Superior temporal gyrus (tissue), 1 donor: ENCODE data around the gene TMED10.

ENCODE experiments used
- DNase-seq: peaks from one replicate; pipeline ENCODE4 v3.0.0-alpha.2; 2016; ENCODE audit errors: extremely low spot score

The TMED10 gene

DNA sequence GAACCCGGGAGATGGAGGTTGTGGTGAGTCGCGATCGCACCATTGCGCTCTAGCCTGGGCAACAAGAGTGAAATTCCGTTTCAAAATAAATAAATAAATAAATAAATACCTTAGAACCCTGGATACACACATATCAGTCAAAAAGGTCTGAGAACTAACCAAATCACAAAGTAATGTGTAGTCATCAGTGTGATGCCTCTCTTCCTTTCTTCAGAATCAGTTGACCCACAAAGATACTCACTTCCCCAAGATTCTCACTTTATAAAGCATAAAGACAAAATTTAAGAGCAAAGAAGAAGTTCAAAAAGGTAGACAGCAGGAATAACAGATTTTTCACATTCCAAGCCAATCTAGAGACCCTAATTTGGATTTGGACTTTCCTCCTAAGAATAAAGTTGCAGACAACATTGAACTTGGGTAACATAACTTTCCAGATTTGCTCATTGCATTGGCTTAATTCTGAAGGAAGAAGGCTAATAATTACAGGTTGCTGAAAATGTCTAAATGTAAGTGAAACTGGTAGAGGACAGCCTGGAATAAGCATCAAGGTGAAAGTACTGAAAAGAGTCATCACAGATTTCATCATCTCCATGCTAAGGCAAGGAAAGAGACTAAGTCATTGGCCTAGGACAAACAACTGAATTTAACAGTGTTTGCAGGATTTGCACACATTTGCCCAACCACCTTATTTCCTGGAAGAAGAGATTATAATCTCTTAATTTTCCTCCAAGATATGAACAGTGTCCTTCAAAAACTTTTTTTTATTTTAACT is 17.4 kb downstream of the TMED10 start:
- peak; percentile 17 for DNase-seq

GRCh38 chr14:75156901-75157300 is 19.5 kb downstream of the TMED10 start:
- no peak for DNase-seq

- no peak for DNase-seq
Measured at GRCh38 chr14:75156111-75156510, 20.3 kb downstream of the TMED10 start.

DNA sequence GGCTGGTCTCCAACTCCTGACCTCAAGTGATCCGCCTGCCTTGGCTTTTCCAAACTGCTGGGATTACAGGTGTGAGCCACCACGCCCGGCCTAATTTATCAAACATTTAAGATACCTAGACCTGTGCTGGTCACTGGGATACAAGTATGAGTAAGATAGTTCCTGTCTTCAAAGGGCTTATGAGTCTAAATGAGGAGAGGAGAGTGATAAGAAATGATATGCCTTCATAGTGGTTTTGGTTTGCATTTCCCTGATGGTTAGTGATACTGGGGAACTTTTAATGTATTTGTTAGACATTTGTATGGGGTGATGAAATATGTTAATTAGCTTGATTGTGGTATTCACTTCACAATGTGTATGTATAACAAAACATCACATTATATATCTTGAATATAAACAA is 21.2 kb downstream of the TMED10 start:
- no peak for DNase-seq

GRCh38 chr14:75153295-75153694 is 23.1 kb downstream of the TMED10 start:
- no peak for DNase-seq

DNA sequence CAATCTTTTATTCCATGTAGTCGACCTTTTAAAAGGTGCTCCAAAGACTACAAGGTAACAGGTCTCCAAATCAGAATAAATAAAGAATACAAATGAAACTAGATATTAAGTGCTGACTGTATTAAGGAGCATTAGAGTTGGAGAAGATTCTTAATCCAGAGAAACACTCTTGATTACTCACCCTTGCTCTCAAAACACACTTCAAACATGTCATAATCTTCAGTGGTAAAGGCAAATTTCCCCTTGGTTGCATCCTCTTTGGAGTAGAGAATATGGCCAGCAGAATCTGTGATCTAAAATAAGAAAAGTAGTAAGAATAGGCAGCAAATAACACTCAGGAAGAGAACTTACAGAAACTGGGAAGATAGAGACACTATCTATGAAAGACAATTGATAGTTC is 24.6 kb downstream of the TMED10 start:
- no peak for DNase-seq

DNA sequence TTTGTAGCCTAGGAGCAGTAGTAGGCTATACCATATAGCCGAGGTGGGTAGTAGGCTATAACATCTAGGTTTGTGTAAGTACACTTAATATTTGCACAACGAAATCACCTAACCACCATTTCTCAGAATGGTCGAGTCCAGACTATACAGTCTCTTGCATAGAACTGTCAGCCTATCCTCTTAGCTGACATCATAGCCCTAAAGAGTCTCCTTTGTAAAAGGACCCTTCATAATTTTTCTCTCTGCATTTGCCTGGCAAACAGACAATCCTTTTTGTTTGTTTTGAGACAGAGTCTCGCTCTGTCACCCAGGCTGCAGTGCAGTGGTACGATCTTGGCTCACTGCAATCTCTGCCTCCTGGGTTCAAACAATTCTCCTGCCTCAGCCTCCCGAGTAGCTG is 25.8 kb downstream of the TMED10 start:
- DNase-seq, result peak; percentile 79

GRCh38 chr14:75150150-75150549 is 26.3 kb downstream of the TMED10 start:
- no peak for DNase-seq

DNA sequence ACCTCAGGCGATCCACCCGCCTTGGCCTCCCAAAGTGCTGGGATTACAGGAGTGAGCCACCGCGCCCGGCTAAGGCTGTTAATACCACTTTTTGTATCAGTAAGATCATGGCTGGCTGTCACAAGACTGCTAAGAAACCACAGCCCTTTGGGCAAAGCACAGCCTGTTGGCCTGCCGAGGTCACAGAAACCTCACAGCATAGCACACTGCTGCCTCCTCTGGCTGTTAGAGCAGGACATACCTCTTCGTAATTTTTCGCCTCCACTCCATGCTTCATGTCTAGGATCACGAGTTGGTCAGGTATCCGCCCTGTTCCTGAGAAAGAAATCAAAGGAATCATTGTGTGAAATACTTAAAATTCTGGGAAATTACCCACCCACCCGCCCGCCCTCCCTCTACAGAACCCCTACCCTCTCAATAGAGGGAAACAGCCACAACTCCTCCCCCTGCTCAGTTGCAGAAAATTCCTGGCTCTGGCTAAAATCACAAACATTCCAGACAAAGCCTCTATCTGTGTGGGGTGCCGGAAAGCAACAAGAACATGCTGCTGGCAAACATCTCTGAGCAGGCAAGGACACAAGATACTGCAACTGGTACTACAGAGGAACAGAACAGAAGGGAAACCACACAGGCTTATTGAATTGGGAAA is 28.9 kb downstream of the TMED10 start:
- peak; percentile 93 for DNase-seq

GRCh38 chr14:75144944-75145343 is 31.5 kb downstream of the TMED10 start:
- no peak for DNase-seq

- no peak for DNase-seq
Measured at GRCh38 chr14:75143761-75144527, 32.5 kb downstream of the TMED10 start.

DNA sequence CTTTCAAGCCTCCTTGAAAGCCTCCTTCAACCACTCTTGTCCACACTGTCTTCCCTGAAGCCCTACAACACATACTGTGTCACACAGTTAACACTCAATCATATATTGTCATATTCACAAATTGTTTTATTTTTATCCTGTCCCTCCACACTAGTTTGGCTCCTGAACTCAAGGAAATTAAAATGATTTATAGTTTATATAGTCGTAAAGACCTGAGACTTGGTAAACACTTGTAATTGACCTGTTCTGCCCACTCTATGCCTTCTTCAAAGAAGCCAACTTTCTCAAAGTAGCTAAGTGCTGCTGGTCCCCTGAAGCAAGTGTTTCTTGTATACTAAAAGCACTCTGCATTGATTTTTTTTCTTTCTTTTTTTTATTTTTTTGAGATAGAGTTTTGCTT is 33.9 kb downstream of the TMED10 start:
- DNase-seq, result no peak

- no peak for DNase-seq
Measured at GRCh38 chr14:75141967-75142366, 34.4 kb downstream of the TMED10 start.

DNA sequence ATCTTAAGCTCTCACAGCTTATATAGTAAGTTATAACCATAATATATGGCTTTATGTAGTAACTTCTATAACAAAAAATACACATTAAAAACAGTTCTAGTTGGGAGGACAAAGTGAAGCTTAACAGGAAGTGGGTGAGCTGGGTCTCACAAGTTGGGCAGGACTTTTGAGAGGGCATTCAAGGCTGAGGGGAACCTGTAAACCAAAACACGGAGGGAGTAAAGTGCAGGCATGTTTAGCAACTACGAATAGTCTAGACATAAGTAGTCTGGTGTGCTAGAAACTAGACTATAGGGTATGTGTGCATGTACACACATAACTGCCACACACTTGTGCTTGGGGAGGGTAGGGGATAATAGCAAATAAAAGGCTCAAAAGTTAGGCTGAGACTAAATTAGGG is 35.4 kb downstream of the TMED10 start:
- no peak for DNase-seq

DNA sequence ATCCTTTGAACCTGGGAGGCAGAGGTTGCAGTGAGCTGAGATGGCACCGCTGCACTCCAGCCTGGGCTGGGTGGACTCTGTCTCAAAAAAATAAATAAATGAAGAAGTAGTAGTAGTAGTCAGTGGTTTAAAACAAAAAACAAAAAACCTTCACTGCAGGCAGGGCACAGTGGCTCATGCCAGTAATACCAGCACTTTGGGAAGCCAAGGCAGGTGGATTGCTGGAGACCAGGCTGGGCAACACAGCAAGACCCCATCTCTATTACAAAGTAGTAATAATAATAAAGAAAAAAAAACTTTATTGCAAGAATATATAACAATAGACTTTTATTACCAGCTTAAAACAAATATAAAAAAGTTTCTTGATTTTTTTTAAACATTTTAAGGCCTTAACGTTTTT is 35.8 kb downstream of the TMED10 start:
- no peak for DNase-seq

DNA sequence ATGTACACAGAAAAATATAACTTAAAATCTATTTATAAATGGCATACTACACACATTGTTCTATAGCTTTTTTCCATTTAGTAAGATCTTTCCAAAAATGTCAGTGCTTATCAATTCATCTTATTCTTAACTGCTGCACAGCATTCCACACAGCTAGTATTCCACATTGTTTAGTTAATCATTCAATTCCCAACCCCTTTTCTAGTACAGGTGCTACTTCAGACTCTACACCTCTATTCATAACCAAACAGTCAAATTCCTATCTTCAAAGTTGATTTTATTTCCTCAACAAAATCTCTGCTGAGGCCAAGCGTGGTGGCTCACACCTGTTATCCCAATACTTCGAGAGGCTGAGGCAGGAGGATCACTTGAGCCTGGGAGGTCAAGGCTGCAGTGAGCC is 37.2 kb downstream of the TMED10 start:
- DNase-seq, result no peak

- no peak for DNase-seq
Measured at GRCh38 chr14:75138492-75138891, 37.9 kb downstream of the TMED10 start.

DNA sequence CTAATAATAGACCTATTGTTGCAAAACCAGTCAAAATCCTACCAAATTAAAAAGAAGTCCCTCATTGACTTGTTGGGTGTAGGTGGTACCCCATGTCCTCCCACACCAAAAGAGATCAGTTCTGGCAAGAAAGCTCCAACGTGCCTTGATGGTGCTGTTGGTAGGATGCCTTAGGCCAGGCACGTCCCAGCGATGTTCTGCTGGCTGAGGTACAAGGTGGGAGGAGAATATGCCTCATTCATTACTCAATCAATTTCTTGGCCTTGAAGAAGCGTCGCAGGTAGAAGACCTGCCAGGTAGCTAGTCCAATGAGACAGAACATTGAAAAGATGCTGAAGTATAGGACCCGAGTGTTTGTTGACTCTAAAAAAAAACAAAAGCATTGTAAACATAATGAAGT is 41.8 kb downstream of the TMED10 start:
- no peak for DNase-seq

GRCh38 chr14:75133597-75133996 is 42.8 kb downstream of the TMED10 start:
- no peak for DNase-seq

DNA sequence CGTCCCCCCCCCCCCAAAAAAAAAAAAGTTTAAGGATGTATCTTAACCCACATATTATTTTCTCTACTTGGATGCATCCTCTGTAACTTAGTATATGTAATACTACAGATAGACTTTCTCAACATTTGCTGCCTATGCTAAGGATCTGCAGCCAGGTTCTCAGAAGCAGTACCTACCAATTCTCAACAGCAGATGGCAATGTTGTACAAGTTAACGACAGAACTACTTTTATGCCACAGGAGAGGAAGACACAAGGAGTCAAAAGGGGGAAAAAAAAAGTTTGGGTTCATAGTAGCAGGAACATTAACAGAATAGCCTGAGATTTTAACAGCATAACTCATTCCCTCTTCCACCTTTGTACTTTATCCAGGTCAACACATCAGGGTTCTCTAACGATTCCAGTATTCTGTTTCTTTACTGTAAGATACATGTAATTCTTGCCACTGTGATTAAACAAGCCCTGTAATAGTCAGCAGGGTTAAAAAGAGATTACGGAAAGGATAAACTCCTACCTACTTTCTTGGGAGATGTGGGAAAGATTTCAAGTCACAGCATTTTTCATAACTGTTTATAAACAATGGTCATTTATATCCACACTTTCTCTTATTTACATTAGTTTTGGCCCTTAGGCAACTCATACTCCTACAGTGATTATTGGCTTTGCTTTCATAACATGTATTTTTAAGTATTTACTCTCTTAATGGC is 43.9 kb downstream of the TMED10 start:
- peak; percentile 97 for DNase-seq

- DNase-seq, result no peak
Measured at GRCh38 chr14:75128596-75128990, 47.8 kb downstream of the TMED10 start.

- DNase-seq, result no peak
Measured at GRCh38 chr14:75127903-75128595, 48.4 kb downstream of the TMED10 start.
